Stimulated activated CD4-positive, alpha-beta T cell treated with anti-CD3 and anti-CD28 coated beads, TNF-alpha, amount 100 ng/mL, for 24 hours (primary cell): ENCODE data around the gene SNX10.
"Not testable (repeated sequence)": the region's sequence is repeated elsewhere in the genome, so short reads cannot be mapped to it uniquely, and the experiment has no call there.

Source experiments
- DNase-seq, 3 experiments: peaks; one replicate each; pipeline ENCODE4 v3.0.0-alpha.2; 2020; ENCODE audit warnings: low read depth in 3 of 3

Gene SNX10

GRCh38 chr7:26291699-26292538 is at the start of gene SNX10:
SNX10 (plus strand) TSS chr7:26291862; CDS start chr7:26346443, 54,581 bp downstream.
- peak; percentile 23 to 69 (median 47) for DNase-seq

- no peak for DNase-seq
These were observed 46.5 kb upstream of the SNX10 start for GRCh38 chr7:26245150-26245549.

GRCh38 chr7:26250239-26250638 is 41.4 kb upstream of the SNX10 start:
- no peak for DNase-seq

GRCh38 chr7:26261866-26262265 is 29.8 kb upstream of the SNX10 start:
- not testable (repeated sequence) for DNase-seq

GRCh38 chr7:26265065-26265464 is 26.6 kb upstream of the SNX10 start:
- DNase-seq, result no peak

GRCh38 chr7:26265499-26266075 is 26.1 kb upstream of the SNX10 start:
- no peak for DNase-seq

- no peak for DNase-seq
These were observed 24.0 kb upstream of the SNX10 start for GRCh38 chr7:26267601-26268166.

GRCh38 chr7:26275213-26275612 is 16.4 kb upstream of the SNX10 start:
- no peak for DNase-seq

- DNase-seq, result no peak
These were observed 12.9 kb upstream of the SNX10 start for GRCh38 chr7:26278770-26279169.

- peak in 1 of 3 experiments; percentile 5 for DNase-seq
These were observed 12.3 kb upstream of the SNX10 start for GRCh38 chr7:26279405-26279804.

GRCh38 chr7:26280097-26280496 is 11.6 kb upstream of the SNX10 start:
- no peak for DNase-seq

GRCh38 chr7:26280723-26281122 is 10.9 kb upstream of the SNX10 start:
- DNase-seq, result no peak

GRCh38 chr7:26284477-26284876 is 7.2 kb upstream of the SNX10 start:
- no peak for DNase-seq

- no peak for DNase-seq
These were observed 6.5 kb upstream of the SNX10 start for GRCh38 chr7:26284995-26285632.

- DNase-seq, result no peak
These were observed 5.5 kb upstream of the SNX10 start for GRCh38 chr7:26286157-26286556.

- DNase-seq, result not testable (repeated sequence)
These were observed 3.5 kb upstream of the SNX10 start for GRCh38 chr7:26288126-26288525.

- DNase-seq, result no peak
These were observed 411 bp upstream of the SNX10 start for GRCh38 chr7:26291251-26291650.

GRCh38 chr7:26292768-26293560 is 1.3 kb downstream of the SNX10 start:
- no peak for DNase-seq

- DNase-seq, result peak; percentile 42 to 59 (median 48)
These were observed 2.1 kb downstream of the SNX10 start for GRCh38 chr7:26293569-26294308.

GRCh38 chr7:26295015-26295414 is 3.4 kb downstream of the SNX10 start:
- DNase-seq, result no peak

- no peak for DNase-seq
These were observed 3.9 kb downstream of the SNX10 start for GRCh38 chr7:26295586-26295985.
